Transverse colon (tissue), 4 donors: ENCODE data around the gene DALRD3. TPM values are rescaled to one million over a fixed set of nuclear protein-coding genes. Genes with fewer than 3 reads are reported as not detected.

Source experiments
- DNase-seq: peaks from one replicate; pipeline ENCODE4 v3.0.0-alpha.2; 2019
- H3K27ac ChIP-seq, 4 donors: fragments of 200-600 bp; sonication (generic); 2 replicates each; pipeline ENCODE4 v1.5.1; 2016 to 2018; ENCODE audit warnings: inconsistent platforms in 4 of 4
- H3K27me3 ChIP-seq: fragments of 200-600 bp; sonication (generic); 2 replicates; pipeline ENCODE4 v1.5.1; 2017; ENCODE audit warnings: inconsistent platforms
- H3K36me3 ChIP-seq, 4 donors: fragments of 200-600 bp; sonication (generic); 2 replicates each; pipeline ENCODE4 v1.5.1; 2017 to 2019; ENCODE audit warnings: inconsistent platforms in 4 of 4
- H3K4me1 ChIP-seq, 4 donors: fragments of 200-600 bp; sonication (generic); 2 replicates each; pipeline ENCODE4 v1.5.1; 2017 to 2020; ENCODE audit warnings: inconsistent platforms in 4 of 4
- H3K4me3 ChIP-seq, 4 donors: fragments of 200-600 bp; sonication (generic); 1 replicate in 1 of 4; 2 replicates in 3 of 4; pipeline versions ENCODE4 v1.5.1 to v1.6.1; 2017 to 2019; ENCODE audit warnings: inconsistent platforms in 4 of 4
- H3K9me3 ChIP-seq, 2 donors: fragments of 200-600 bp; sonication (generic); 2 replicates each; pipeline ENCODE4 v1.5.1; 2017 to 2019; ENCODE audit warnings: inconsistent platforms in 2 of 2
- EP300 ChIP-seq: sonication (generic); formaldehyde crosslinking; IDR thresholded peaks from one replicate; pipeline ENCODE4 v1.6.1; 2017; ENCODE audit warnings: antibody characterized with exemption, low read depth
- POLR2A ChIP-seq: fragments of 450-650 bp; IDR thresholded peaks from one replicate; pipeline ENCODE4 v1.6.1; 2016; ENCODE audit warnings: antibody characterized with exemption, mild to moderate bottlenecking, moderate library complexity
- POLR2AphosphoS5 ChIP-seq, 3 donors: sonication (generic); formaldehyde crosslinking; IDR thresholded peaks; one replicate each; pipeline ENCODE4 v1.6.1; 2016; ENCODE audit warnings: antibody characterized with exemption in 3 of 3
- WGBS, 2 donors: methylation state at CpG; one replicate each; pipeline ENCODE4 v1.1.5; 2018; ENCODE audit warnings: low coverage in 1 of 2; 5-methylcytosine and 5-hydroxymethylcytosine counted together
- in situ Hi-C, 4 donors: fragments of 200-750 bp; cut with MboI; loops; one replicate each; pipeline versions ENCODE4 v1.15.0 to v1.15.1; 2017; ENCODE audit warnings: low sequenced_read_pairs in 3 of 4, low pct_ligation_motif_present in 1 of 4, low pct_unique_long_range_greater_than_20kb in 1 of 4
- intact Hi-C: fragments of 100-400 bp; cut with DNase I; formaldehyde crosslinking; loops from one replicate; pipeline ENCODE4 v1.15.1; 2023; ENCODE audit warnings: low total_unique reads
- total RNA-seq, 4 donors: library from RNA; depleted of rRNA; stranded (reverse); fragments of >200 nt; gene quantifications; one replicate each; pipeline ENCODE4 v1.1.0, GENCODE V29; 2016
- TF ChIP-seq, protein P1 (sequence below), 5 experiments: fragments of 200-600 bp in 3 of 5; fragments of 450-650 bp in 2 of 5; sonication (generic) in 3 of 5; IDR thresholded peaks; 1 replicate in 2 of 5; 2 replicates in 3 of 5; pipeline ENCODE4 v1.5.1; 2016 to 2017; ENCODE audit warnings: antibody characterized with exemption in 5 of 5, inconsistent platforms in 3 of 5, mild to moderate bottlenecking in 2 of 5, moderate library complexity in 1 of 5

The DALRD3 gene
- total RNA-seq, 4 donors from 2014 or later: 30.4 to 136 (median 42.0) TPM

DNA sequence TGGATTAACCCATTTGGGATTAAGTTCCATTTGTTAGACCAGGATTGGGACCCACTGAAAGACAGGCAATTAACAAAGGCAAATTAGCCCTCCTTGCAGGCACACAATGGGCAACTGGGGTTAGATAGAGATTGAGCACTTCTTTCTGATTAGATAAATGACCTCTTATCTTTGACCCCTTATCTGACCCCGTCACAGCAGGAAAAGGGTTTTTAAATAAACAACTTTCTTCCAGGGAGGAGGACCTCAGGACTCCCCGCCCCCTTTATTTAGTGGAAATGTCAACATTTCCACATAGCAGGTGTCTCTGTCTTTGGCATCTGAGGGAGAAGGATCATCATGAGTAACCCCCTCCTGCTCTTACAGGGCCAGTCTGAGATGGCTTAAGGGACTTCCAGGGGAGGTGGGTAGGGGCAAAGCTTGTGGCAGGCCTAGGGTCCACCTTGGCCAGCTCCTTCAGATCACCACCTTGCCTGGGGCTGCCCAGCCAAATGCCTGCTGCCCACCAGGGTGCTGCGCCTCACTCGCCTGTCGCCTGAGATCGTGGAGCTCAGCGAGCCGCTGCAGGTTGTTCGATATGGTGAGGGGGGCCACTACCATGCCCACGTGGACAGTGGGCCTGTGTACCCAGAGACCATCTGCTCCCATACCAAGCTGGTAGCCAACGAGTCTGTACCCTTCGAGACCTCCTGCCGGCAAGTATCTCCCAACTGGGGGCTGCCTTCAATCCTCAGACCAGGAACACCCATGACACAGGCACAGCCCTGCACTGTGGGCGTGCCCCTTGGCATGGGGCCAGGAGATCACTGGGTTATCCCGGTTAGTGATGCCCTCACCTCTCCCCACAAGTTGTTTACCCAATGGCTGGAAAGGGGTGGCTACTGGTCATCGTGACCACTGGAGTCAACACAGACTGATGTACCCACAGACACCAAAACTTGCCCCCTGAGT, 13.8 kb downstream of the DALRD3 start:
- peak; percentile 73 for DNase-seq
- WGBS, 2 donors: 40 to 89% methylated on average over 1 to 16 of the region's 16 CpGs
- Histone ChIP-seq H3K4me1 (peaks cover 12 to 25% (median 19%) of the 10 kb centered on the region in 4 donors), H3K4me3 (no peak overlapping the region), H3K27ac (no peak overlapping the region), H3K36me3 (no peaks in the 10 kb centered on the region), H3K27me3 (no peaks in the 10 kb centered on the region), H3K9me3 (no peaks in the 10 kb centered on the region)
- in situ Hi-C loops (no loop called here), intact Hi-C loops (no loop called here)
- TF ChIP-seq EP300: no peak
- no peak for TF ChIP-seq POLR2A
- TF ChIP-seq, protein P1, sequence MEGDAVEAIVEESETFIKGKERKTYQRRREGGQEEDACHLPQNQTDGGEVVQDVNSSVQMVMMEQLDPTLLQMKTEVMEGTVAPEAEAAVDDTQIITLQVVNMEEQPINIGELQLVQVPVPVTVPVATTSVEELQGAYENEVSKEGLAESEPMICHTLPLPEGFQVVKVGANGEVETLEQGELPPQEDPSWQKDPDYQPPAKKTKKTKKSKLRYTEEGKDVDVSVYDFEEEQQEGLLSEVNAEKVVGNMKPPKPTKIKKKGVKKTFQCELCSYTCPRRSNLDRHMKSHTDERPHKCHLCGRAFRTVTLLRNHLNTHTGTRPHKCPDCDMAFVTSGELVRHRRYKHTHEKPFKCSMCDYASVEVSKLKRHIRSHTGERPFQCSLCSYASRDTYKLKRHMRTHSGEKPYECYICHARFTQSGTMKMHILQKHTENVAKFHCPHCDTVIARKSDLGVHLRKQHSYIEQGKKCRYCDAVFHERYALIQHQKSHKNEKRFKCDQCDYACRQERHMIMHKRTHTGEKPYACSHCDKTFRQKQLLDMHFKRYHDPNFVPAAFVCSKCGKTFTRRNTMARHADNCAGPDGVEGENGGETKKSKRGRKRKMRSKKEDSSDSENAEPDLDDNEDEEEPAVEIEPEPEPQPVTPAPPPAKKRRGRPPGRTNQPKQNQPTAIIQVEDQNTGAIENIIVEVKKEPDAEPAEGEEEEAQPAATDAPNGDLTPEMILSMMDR (IDR thresholded peaks at IDR 0.05): no peak
- TF ChIP-seq POLR2AphosphoS5 (IDR thresholded peaks at IDR 0.05): no peak

- in situ Hi-C loops (no loop called here), intact Hi-C loops (no loop called here)
- no peaks in the 10 kb centered on the region for H3K36me3 ChIP-seq
- no peak for DNase-seq
- no peaks in the 10 kb centered on the region for H3K9me3 ChIP-seq
- WGBS, 2 donors: 88% methylated on average over 4 of the region's 6 CpGs; no CpG with 5 or more reads in 1 of the 2 donors
- peaks cover under 1 to 4% (median 2%) of the 10 kb centered on the region in 4 donors for H3K4me1 ChIP-seq
- H3K4me3 ChIP-seq: no peak overlapping the region
- H3K27me3 ChIP-seq: no peaks in the 10 kb centered on the region
- no peak for TF ChIP-seq EP300
- TF ChIP-seq, protein P1 (IDR thresholded peaks at IDR 0.05): no peak
- TF ChIP-seq POLR2AphosphoS5 (IDR thresholded peaks at IDR 0.05): no peak
- no peak for TF ChIP-seq POLR2A
- H3K27ac ChIP-seq: no peak overlapping the region
Observed at GRCh38 chr3:49001155-49001554, 17.2 kb downstream of the DALRD3 start.

- no peaks in the 10 kb centered on the region for H3K4me1 ChIP-seq
- H3K27me3 ChIP-seq: no peaks in the 10 kb centered on the region
- 83% methylated on average over 8 of the region's 8 CpGs; no CpG with 5 or more reads in 1 of the 2 donors for WGBS, 2 donors
- H3K36me3 ChIP-seq: no peaks in the 10 kb centered on the region
- TF ChIP-seq, protein P1 (IDR thresholded peaks at IDR 0.05): no peak
- TF ChIP-seq POLR2A (no peak), POLR2AphosphoS5 (IDR thresholded peaks at IDR 0.05) (no peak), EP300 (no peak)
- intact Hi-C loops (no loop called here), in situ Hi-C loops (no loop called here)
- H3K27ac ChIP-seq: no peak overlapping the region
- no peaks in the 10 kb centered on the region for H3K9me3 ChIP-seq
- H3K4me3 ChIP-seq: no peak overlapping the region
- DNase-seq: no peak
Observed at GRCh38 chr3:48999085-48999858, 19.1 kb downstream of the DALRD3 start.
